ENCODE results near the gene HPX.

DNA sequence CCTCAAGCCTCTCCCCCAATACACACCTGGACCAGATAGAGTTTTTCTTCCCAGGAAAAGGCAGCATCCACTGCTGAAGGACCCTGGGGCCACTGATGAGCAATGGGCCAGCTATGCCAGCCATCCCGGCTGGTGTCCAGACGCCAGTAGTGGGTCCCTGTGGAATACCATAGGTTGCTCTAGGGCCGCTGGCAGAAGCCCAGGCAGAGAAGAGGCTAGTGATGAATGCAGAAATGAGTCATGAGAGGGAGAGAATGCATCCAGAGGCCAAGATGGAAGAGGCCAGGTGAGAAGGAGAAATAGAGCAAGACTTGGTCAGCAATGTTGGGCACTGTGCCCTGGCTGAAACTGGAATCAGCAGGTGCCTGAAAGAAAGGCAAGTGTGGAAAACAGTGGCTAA lies 8.9 kb downstream of the HPX start:
- TF ChIP-seq, protein P1, sequence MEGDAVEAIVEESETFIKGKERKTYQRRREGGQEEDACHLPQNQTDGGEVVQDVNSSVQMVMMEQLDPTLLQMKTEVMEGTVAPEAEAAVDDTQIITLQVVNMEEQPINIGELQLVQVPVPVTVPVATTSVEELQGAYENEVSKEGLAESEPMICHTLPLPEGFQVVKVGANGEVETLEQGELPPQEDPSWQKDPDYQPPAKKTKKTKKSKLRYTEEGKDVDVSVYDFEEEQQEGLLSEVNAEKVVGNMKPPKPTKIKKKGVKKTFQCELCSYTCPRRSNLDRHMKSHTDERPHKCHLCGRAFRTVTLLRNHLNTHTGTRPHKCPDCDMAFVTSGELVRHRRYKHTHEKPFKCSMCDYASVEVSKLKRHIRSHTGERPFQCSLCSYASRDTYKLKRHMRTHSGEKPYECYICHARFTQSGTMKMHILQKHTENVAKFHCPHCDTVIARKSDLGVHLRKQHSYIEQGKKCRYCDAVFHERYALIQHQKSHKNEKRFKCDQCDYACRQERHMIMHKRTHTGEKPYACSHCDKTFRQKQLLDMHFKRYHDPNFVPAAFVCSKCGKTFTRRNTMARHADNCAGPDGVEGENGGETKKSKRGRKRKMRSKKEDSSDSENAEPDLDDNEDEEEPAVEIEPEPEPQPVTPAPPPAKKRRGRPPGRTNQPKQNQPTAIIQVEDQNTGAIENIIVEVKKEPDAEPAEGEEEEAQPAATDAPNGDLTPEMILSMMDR (IDR thresholded peaks at IDR 0.05) = no peak
- no peak for TF ChIP-seq CHD4 (IDR thresholded peaks at IDR 0.05; ENCODE audit: borderline replicate concordance)
- TF ChIP-seq NR3C1 (IDR thresholded peaks at IDR 0.05) = no peak
